ENCODE data around the gene NT5C1B.

DNA sequence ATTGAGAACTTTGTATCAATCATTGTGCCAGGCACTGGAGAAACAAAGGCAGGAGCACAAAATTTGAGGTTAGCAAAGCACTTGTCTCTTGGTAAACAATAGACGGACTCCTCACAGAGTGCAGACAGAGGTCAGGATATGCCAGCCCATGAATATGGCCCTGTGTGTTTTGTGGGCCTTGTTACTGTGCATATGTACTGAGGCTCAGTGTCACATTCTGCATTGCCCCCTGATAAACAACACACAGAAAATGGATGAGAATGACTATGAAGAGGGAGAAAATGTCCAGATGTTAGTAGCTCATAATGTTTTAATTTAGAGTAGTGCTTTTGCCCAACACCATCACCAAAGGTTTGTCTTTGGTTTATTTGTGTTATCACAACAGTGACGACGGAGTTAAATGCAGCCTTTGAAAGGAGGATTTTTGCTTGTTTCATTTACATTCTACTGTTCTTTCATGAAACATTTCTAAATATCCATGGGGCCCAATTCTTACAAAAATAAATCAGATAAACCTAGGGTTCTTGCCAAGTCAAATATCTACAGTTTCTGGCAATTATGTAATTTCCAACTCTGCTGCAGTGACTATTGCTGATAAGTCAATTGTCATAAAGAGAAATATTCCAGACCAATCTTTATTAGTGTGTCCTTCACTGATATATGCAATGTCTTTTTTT lies 14.6 kb upstream of the NT5C1B start:
- TF ChIP-seq, protein P1, sequence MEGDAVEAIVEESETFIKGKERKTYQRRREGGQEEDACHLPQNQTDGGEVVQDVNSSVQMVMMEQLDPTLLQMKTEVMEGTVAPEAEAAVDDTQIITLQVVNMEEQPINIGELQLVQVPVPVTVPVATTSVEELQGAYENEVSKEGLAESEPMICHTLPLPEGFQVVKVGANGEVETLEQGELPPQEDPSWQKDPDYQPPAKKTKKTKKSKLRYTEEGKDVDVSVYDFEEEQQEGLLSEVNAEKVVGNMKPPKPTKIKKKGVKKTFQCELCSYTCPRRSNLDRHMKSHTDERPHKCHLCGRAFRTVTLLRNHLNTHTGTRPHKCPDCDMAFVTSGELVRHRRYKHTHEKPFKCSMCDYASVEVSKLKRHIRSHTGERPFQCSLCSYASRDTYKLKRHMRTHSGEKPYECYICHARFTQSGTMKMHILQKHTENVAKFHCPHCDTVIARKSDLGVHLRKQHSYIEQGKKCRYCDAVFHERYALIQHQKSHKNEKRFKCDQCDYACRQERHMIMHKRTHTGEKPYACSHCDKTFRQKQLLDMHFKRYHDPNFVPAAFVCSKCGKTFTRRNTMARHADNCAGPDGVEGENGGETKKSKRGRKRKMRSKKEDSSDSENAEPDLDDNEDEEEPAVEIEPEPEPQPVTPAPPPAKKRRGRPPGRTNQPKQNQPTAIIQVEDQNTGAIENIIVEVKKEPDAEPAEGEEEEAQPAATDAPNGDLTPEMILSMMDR (conservative IDR thresholded peaks at IDR 0.05; ENCODE audit: low read length) = no peak
- TF ChIP-seq EZH2phosphoT487 (IDR thresholded peaks at IDR 0.05; ENCODE audit: borderline replicate concordance, low read depth, low read length) = no peak
